Activated CD8-positive, alpha-beta memory T cell treated with anti-CD3 and anti-CD28 coated beads for 24 hours (primary cell): ENCODE data around the gene CDH15.
A peak's percentile ranks its signal among the peaks of the same experiment; 100 is the strongest.

Experiments
- DNase-seq: peaks from one replicate; pipeline ENCODE4 v3.0.0-alpha.2; 2020

The CDH15 gene, protein sequence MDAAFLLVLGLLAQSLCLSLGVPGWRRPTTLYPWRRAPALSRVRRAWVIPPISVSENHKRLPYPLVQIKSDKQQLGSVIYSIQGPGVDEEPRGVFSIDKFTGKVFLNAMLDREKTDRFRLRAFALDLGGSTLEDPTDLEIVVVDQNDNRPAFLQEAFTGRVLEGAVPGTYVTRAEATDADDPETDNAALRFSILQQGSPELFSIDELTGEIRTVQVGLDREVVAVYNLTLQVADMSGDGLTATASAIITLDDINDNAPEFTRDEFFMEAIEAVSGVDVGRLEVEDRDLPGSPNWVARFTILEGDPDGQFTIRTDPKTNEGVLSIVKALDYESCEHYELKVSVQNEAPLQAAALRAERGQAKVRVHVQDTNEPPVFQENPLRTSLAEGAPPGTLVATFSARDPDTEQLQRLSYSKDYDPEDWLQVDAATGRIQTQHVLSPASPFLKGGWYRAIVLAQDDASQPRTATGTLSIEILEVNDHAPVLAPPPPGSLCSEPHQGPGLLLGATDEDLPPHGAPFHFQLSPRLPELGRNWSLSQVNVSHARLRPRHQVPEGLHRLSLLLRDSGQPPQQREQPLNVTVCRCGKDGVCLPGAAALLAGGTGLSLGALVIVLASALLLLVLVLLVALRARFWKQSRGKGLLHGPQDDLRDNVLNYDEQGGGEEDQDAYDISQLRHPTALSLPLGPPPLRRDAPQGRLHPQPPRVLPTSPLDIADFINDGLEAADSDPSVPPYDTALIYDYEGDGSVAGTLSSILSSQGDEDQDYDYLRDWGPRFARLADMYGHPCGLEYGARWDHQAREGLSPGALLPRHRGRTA

DNA sequence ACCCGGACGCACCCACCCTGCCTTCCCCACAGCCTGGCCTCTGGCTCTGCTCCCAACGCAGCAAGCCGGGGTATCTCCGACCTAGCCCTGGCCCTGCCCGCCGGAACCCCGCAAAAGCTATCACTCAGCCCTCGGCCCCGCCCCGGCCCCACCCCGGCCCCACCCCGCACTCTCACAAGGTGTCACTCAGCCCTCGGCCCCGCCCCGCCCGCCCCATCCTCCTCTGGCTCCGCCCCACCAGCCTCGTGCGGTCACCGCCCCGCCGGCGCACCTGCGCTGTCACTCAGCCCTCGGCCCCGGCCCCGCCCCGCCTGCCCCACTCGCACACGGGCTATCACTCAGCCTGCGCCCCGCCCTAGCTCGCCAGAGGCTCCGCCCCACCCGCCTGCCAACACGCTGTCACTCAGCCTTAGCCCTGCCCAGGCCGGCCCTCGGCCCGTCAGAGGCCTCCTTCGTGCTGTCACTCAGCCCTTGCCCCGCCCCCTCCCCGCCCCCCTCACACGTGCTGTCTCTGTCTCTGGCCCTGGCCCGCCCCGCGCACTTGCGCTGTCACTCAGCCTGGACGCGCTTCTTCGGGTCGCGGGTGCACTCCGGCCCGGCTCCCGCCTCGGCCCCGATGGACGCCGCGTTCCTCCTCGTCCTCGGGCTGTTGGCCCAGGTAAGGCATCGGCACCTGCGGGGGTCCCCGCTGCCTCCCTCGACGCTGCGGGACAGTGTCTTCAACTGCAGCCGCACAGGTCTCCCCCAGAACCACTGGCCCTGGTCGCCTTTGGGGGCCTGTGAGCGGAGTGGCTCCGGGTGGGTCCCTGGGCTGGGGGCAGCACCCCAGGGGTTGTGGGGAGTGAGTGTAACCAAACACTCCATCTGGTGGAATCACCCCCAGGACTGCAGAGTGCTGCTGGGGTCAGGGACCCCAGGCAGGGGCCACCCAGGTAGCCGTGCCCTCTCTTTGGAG, at the start of gene CDH15:
CDH15 (plus strand) TSS at position 533 of the 955 bp plus-strand sequence; CDS start at position 617, 84 bp downstream.
- peak; percentile 95 for DNase-seq

DNA sequence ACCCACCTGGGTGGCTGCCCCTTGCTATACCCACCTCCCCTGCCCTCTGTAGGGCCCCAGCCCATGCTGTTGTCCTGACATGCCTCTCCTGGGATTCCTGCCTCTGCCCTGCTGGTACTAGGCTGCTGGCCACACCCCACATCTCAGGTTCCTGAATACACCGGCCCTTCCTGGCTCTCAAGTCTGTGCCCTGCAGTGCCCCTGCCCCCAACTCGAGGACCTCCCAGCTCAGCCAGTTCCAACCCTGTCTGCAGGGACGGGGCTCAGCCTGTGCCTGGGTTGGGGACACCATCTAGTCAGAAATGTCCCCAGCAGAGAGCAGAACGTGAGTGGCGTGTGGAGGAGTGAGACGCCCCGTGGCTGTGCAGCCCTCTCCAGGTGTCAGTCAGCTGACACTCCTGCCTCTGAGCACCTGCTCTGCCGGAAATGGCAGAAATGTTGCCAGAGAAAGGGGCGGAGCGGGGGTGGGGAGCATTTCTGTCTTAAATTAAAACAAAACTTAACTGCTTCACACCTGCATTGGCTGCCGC, 49.2 kb upstream of the CDH15 start:
- peak; percentile 73 for DNase-seq

DNA sequence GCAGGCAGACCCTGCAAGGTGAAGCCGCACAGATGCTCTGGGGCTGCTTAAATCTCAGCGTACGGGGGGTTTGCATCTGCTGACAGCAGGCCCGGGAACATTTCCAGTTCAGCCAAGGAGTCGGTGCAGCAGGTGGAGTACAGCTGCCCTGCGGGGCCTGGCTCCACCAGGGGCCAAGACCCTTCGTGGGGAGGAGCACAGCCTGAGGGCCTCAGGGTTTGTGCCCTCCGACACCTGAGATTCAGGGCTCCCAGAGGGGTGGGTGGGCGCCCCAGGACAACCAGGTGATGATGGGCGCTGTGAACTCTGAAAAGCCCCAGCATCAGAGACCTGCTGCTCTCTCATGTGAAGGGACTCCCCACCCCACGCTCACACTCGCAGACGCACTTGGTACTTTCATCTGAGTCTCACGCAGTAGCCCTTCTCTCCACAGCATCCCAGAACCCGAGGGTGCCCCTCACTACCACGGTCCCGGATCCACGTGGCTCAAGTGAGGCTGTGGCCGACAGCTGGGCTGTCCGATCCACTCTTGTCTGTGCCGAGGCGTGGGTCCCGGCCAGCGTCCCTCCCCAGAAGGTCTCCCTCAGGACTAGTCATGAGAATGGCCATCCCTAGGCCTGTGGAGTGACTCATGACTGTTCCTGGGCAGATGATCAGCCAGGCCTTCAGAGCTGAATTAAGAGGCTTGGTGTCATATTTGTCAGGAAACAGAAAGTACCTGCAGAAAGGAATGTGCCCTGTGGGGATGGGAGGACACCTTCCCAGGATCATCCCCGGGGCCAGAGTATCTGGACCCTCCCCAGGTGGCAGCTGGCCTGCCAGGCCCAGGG, 48.3 kb upstream of the CDH15 start:
- no peak for DNase-seq

DNA sequence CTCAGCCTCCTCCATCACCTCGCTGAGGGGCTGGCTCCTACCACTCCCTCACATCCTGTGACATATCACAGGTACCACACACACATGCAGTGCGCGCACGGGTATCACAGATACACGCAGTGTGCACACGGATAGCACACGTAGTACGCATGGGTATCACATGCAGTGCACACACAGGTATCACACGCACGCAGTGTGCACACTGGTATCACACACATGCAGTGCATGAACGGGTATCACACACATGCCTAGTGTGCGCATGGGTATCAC, 47.8 kb upstream of the CDH15 start:
- DNase-seq, result no peak

DNA sequence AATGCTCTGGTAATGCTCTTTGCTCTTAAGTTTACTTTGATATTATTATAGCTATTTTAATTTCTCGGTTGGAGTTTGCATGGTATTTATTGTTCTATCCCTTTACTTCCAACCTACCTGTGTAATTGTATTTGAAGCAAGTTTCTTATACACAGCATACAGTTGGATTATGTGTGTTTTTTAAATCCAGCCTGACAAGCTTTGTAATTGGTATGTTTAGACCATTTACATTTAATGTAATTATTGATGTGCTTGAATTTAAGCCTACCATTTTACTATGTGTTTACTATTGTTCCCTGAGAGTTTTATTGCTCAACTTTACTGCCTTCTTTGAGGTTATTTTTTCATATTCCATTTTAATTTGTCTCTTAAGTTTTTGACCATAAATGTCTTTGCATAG, 42.2 kb upstream of the CDH15 start:
- DNase-seq, result no peak

DNA sequence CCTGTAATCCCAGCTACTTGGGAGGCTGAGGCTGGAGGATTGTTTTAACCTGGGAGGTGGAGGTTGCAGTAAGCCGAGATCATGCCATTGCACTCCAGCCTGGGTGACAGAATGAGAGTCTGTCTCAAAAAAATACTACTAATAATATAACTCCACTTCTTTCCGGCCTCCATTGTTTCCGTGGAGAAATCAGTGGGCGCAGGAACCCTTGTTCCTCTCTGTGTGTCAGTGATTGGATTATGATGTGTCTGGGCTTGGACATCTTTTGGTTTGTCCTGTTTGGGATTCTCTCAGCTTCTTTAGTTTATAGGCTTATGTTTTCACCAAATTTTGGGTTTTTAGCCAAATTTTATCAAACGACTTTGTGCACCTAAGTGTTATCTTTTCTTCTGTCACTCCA, 41.1 kb upstream of the CDH15 start:
- no peak for DNase-seq

DNA sequence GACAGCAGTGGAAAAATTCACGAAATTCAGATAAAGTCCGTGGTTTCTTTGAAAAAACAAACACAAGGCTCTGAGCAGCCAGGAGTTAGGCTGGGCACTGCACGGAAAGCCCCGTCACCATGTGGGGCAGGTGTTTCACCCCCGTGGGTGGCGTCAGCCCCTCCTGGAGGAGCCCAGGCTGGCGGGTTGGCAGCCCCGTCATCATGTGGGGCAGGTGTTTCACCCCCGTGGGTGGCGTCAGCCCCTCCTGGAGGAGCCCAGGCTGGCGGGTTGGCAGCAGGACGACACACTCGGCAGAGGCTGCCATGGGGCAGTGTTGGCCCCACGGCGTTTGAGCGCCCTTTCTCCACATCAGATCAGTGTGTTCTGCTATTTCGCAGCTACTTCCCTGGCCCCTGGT, 39.8 kb upstream of the CDH15 start:
- no peak for DNase-seq

DNA sequence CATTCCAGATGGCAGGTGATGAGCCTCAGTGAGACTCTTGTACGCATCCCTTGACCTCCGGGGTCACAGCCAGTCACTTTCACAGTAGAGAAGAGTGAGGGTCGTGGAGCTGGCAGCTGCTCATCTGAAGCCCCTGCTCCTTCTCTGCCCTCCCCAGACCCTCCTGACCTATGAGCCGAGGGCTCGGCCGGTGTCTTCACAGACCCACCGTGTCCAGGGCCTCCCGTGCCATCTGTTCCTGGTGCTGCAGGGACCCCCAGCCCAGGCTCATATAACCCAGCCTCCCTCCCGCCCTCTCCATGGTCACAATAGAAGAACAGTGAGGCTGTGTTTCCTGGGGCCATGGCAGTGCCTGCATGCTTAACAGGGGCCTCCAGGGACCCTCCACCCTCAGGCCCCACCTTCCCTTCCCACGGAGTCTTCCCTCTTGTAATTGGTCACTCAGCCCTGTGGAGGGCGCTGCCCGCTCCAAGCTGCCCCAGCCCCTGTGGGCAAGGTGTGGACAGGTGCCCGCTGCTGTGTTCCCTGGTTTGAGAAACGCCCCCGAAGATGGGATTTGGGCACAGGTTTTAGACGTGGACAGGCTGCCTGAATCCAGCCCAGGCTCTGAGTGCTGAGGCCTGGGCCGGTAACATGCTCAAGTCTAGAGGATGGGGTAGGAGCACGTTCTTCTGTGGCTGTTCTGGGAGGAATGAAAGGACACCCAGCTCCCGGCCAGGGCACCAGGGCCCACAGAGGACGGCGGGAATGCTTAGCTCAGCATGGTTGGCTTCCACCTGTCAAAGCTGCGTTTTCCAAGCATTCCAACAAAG, 39.1 kb upstream of the CDH15 start:
- no peak for DNase-seq

DNA sequence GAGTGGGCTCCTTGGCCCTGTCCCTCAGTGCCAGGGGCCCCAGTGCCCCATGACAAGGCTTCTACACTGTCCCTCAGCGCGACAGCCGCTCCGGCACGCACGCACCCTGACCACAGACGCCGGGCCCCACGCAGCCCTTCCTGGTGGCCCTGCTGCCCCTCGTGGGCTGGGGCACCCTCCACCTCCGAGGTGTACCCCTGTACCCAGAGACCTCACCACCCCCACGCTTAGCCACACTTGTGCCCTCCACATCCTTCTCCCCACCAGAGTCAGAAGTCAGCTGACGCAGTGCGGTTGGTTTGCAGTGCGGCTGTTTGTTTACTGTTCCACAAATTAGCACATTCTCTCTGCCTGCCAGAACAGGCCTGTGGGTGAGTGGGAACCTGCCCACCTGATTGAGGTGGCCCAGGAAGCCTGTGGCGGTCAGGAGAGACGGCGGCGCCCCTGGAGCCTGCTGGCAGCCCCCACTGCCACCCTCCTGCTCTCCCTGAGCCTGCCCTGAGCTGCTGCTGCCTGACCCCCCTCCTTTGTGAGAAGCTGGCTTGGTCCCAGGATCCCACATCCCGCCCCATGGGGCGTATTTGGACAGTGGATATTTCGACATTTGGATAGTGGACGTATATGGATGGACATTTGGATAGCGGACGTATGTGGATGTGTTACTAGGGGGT, 38.0 kb upstream of the CDH15 start:
- no peak for DNase-seq

DNA sequence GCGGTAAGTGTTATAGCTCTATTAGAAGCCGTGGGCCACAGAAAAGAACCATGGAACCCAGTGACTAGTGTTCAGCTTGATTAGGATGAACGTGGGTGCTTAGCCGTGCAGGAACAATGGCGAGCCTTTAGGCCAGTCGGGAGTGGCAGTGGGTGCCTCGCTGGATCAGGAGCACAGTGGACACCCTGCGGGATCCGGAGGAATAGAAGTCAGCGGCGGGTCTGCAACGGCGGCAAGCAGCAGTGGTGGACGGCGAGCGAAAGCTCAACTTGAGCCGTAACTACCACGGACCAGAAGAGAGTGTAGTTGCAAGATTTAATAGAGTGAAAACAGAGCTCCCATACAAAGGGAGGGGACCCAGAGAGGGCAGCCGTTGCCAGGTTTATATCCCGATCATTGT, 37.3 kb upstream of the CDH15 start:
- DNase-seq, result no peak

DNA sequence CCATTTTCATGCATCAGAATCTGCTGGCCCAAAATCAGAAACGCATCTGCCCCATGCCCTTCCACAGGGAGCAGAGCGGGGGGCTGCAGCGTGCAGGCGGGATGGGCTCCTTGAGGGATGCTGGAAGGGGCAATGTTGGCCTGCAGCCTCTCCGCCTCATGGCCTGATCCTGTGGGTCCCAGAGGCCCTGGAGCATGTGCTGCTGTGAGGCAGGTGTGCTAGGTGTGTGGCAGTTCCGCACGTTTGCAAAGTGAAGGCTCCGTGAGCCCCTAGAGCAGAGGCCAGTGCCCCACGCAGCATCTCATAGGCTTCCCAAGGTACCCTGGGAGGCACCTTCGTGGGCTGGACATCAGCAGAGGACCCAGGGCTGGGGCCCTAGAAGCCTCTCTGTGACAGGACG, 36.4 kb upstream of the CDH15 start:
- DNase-seq, result no peak

DNA sequence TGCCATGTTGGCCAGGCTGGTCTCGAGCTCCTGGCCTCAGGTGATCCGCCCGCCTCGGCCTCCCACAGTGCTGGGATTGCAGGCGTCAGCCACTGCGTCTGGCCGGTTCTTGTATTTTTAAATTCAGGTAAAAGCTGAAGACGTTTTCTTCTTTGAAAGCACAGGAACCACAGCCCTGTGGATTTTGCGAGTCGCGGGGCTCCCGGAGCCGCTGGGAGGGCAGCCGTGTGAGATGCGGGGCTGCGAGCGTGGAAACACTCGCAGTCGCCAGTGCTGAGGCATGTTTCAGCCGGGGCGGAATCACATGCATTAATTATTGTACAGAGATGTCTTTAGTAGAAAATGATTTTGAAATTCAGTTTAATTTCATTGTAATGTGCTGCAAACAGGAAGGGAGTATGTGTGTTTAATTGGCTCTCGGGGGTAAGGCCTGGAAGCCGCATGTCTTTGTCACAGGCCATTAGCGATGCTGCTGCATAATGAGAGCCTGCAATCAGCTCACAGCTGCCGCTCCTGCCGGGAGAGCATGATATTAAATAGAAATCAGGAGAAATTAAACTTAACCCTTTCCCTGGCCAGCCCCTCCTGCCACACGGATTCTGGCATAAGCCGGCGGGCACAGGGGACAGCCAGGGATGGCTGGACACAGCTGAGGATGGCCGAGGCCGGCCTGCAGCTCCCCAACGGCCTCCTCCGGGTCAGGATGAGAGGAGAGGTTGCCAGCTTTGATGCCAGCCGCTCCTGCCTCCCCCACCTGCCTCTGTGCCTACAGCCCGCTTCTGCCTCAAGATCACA, 35.4 kb upstream of the CDH15 start:
- no peak for DNase-seq

DNA sequence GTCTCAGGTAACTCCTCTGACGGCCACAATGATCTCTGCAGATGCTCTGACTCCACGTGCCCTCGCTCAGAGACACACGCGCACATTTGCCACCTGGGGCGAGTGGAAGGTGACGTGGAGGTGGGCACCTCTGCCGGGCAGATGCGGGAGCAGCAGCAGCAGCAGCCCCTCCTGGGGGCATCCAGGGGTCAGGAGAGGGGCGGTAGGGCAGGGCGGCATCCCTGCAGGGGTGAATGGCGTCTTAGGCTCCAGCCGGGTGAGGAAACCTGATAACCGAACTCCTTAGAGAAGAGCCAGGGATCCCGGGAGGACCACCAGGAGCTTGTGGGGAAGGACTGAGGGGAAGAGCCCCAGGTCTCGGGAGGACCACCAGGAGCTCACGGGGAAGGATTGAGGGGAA, 34.6 kb upstream of the CDH15 start:
- no peak for DNase-seq

DNA sequence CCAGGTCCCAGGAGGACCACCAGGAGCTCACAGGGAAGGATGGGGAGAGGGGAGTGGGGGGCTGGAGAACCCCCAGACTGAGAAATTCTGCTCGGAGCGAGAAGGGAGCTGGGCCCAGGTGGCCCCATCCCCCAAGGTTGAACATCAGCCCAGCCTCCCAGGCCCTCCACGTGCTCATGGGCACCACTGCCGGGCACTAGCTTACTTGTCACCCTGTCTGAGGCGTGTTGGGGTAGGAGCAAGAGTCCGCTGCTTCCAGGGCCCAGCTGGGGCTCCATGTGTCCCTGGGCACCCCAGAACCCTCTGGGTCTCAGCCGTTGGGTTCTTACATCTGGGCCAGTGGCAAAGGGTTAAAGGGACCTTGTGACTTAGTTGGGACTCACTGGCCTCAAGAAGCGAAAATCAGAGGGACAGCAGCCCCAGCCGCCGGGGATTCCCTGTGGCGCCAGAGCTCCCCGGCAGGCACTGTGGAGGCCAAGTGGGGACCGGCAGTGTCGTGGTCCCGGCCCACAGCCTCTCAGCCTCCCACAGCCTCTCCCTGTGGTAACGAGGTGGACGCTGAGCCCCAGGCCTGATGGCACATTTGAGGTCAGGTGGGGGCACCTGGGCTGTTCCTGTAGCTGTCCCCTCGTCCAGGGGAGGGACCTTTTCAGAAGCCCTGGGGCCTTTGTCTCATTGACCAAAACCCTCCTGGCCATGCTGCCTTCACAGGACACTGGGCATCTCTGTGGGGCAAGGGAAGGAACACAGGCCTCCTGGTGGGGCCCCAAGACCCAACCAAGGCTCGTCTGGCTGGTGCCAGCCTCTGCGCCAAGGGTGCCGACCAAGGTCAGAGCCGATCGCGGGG, 33.7 kb upstream of the CDH15 start:
- DNase-seq, result no peak

DNA sequence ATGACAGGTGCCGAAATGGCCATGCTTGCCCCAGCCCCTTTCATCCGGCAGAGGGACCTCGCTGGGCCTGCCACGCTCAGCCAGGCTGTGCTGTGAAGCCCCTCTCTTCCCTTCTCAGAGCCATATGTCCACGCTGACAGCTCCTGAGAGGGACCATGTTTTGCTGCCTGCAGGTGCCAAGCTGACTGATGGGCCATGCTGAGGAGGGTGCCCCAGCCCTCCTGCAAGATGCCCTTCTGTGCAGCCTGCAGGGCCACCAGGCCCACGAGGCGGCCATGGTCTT, 33.1 kb upstream of the CDH15 start:
- DNase-seq, result no peak

DNA sequence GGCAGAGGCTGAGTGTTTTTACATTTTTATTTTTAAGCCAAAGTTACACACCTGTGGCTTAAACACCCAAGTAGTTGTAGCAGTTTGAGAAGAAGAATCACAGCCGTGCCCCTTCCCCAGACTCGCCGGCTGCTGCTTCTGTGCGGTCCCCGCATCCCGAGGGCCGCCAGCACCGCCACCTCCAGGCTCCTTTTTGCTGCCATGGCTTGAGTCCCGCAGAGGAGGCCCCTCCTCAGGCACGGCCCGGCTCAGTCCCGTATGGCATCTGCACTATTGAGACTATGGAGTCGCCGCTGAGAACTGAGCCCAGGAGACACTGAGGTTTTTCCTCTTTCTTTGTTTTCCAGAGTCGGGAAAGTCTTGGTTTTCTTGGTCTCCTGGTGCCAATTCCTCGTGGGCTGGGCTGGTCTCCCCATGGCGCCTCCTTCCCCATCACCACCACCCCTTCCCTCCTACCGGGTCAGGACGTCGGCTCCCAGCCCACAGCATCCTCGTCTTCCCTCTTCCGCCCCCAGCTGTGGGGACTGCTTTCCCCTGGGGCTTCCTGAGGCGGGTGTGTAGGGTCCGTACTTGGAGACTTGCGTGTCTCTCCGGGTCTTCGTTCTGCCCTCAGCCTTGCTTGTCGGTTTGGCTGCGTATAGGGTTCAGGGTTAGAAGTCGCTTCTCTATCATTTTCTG, 32.6 kb upstream of the CDH15 start:
- DNase-seq, result no peak

DNA sequence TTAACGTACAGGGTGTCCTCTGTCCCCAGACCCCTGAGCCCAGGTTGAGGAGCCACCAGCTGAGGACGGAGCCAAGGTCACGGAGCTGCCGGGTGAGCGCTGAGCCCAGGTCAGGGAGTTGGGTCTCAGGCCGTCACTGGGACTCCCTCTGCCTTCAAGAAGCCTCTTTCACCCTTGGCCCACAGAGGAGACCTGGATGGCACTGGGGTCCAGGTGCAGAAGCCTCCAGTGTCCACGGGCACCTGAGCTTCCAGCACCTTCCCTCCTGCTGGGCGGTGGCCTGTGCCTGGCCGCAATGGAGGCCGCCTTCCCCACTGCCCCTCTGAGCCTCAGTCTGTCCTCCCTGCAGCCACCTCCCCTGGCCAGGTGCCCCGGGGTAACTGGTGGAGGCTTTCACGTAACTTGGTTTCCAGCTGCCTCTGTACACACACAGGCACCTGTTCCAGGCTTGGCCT, 31.6 kb upstream of the CDH15 start:
- DNase-seq, result no peak

DNA sequence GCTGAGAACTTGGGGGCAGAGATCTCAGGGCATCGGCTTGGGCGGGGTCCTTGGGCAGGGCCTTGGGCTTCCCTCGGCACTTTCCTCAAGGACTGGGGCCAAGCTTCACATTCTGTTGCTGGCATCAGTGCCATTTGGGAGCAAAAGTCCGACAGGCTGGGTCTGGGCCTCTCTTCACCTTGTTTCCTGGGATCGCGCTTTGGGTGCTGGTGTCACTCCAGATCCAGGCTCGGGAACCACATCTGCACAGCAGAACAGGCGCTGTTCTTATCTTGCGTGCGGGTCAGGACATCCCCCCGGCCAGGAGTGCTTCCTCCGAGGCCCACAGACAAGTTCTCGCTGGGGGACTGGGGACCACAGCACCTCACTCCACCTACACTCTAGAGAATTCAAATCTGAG, 31.1 kb upstream of the CDH15 start:
- no peak for DNase-seq
